ENCODE measurements around the gene AP2A2. TPM values are rescaled to one million over a fixed set of nuclear protein-coding genes. Genes with fewer than 3 reads are reported as not detected.

Gene AP2A2
- polyA plus RNA-seq, 1 experiment = 76.5 TPM

DNA sequence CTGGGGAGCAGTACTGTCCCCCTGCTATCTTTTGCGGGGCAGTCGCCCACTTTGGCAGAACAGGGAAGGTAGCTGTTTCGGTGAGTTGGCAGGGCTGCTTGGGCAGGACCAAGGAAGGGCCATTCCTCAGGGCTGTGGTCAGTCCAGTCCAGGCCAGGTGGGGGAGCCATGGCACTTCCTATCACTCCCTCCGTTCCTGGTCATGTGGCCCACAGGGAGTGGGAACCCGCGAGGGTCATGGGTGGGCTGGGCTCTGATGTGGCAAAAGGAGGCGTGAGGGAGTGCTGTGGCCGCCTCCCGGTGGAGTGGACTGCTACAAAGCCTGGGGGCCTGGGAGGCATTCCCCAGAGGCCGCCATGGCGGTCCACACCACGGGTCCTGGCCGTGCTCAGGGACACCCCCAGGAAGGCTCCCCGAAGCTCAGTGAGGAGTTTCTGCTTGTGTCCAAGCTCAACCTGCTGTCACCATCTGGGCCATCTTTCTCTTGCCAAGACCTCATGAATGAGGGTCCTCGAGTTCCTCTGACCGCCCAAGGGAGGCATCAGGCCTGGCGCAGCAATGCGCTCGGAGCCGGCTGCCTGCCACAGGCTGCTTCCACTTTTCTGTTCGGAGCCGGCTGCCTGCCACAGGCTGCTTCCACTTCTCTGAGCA lies 27.0 kb upstream of the AP2A2 start:
- no peaks in the 10 kb centered on the region for H3K27me3 ChIP-seq (ENCODE audit: control insufficient read depth, insufficient read depth, low read length)
- H3K4me3 ChIP-seq (ENCODE audit: low read depth, low read length) = no peak overlapping the region
- TF ChIP-seq CTCF (IDR thresholded peaks at IDR 0.05; ENCODE audit: insufficient read depth, low read depth, low read length) = peak; percentile 33
- ChIA-PET CTCF (interaction anchor here (0.7 to 2.0 kb wide), 6 partner anchors 10 to 153 kb away, joined by 3 to 7 read pairs (median 4); no protein-coding TSS in a partner anchor), POLR2A (no interaction called here)
- H3K36me3 ChIP-seq (ENCODE audit: control insufficient read depth, insufficient read depth, low read length) = peaks cover 40% of the 10 kb centered on the region
- no peak for DNase-seq (ENCODE audit: low read depth)

DNA sequence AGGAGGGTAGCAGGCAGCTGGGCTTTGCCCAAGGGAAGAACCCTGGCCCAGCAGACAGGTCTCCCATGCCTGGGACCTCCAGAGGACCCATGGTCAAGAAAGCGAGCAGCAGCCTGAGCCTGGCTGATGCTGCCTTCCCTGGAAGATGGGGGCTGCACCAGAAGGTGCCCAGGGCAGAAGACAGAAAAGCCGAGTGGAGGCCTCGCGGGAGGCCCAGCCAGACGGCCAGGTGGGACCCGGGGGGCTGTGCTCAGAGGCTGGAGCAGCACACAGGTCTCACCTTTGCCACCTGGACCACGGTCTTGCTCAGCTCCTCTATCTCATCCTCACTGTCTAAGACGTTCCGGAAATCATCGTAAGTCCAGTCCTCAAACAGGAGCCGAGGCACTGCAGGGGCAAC lies 25.9 kb upstream of the AP2A2 start:
- no peak for DNase-seq (ENCODE audit: low read depth)
- peaks cover 48% of the 10 kb centered on the region for H3K36me3 ChIP-seq (ENCODE audit: control insufficient read depth, insufficient read depth, low read length)
- ChIA-PET CTCF (interaction anchor here (2.0 kb wide), 1 partner anchor 152 kb away, joined by 7 read pairs; no protein-coding TSS in a partner anchor), POLR2A (no interaction called here)
- H3K27me3 ChIP-seq (ENCODE audit: control insufficient read depth, insufficient read depth, low read length) = no peaks in the 10 kb centered on the region
- no peak overlapping the region for H3K4me3 ChIP-seq (ENCODE audit: low read depth, low read length)
- no peak for TF ChIP-seq CTCF (IDR thresholded peaks at IDR 0.05; ENCODE audit: insufficient read depth, low read depth, low read length)

- POLR2A ChIA-PET = no interaction called here
- CTCF ChIA-PET = no interaction called here
- TF ChIP-seq CTCF (IDR thresholded peaks at IDR 0.05; ENCODE audit: insufficient read depth, low read depth, low read length) = no peak
Measured at GRCh38 chr11:900545-900944, 25.1 kb upstream of the AP2A2 start.

GRCh38 chr11:901452-902061 lies 24.1 kb upstream of the AP2A2 start:
- no peak overlapping the region for H3K4me3 ChIP-seq (ENCODE audit: low read depth, low read length)
- POLR2A ChIA-PET = no interaction called here
- peaks cover 48% of the 10 kb centered on the region for H3K36me3 ChIP-seq (ENCODE audit: control insufficient read depth, insufficient read depth, low read length)
- CTCF ChIA-PET = interaction anchor here (0.6 kb wide), 1 partner anchor 9 kb away, joined by 3 read pairs; no protein-coding TSS in a partner anchor
- no peak for TF ChIP-seq CTCF (IDR thresholded peaks at IDR 0.05; ENCODE audit: insufficient read depth, low read depth, low read length)
- no peaks in the 10 kb centered on the region for H3K27me3 ChIP-seq (ENCODE audit: control insufficient read depth, insufficient read depth, low read length)
- DNase-seq (ENCODE audit: low read depth) = no peak

More at GRCh38 chr11:900545-900944, 25.1 kb upstream of the AP2A2 start:
- no peak overlapping the region for H3K4me3 ChIP-seq (ENCODE audit: low read depth, low read length)
- no peaks in the 10 kb centered on the region for H3K27me3 ChIP-seq (ENCODE audit: control insufficient read depth, insufficient read depth, low read length)
- H3K36me3 ChIP-seq (ENCODE audit: control insufficient read depth, insufficient read depth, low read length) = peaks cover 48% of the 10 kb centered on the region
- DNase-seq (ENCODE audit: low read depth) = no peak

DNA sequence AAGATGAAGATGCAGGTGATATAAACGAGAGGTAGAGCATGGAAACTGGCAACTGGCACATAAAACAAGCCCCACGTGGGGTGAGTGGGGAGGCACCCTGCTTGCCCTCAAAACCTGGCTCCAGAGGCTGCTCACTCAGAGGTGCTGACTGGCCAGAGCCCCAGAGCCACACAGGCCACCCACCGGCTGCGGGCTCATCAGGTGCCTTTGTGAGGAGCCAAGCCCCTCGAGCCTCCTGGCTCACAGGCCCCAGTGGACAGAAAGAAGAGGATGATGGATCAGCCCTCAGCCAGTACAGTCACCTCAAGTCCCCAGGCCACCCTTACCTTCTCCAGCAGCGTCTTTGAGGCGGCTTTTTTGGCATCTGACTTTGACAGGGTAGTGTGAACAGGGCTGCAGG lies 21.3 kb upstream of the AP2A2 start:
- POLR2A ChIA-PET = no interaction called here

More for the DNA sequence above, 21.3 kb upstream of the AP2A2 start:
- Histone ChIP-seq H3K4me3 (ENCODE audit: low read depth, low read length) (no peak overlapping the region), H3K36me3 (ENCODE audit: control insufficient read depth, insufficient read depth, low read length) (peaks cover 47% of the 10 kb centered on the region), H3K27me3 (ENCODE audit: control insufficient read depth, insufficient read depth, low read length) (no peaks in the 10 kb centered on the region)
- no peak for TF ChIP-seq CTCF (IDR thresholded peaks at IDR 0.05; ENCODE audit: insufficient read depth, low read depth, low read length)
- CTCF ChIA-PET = no interaction called here
- no peak for DNase-seq (ENCODE audit: low read depth)

Data from BJ (cell line).